HG03039 (cell line): ENCODE data around the gene YTHDC1.

ENCODE experiments used
- ATAC-seq: cut with Tn5 transposase; IDR thresholded peaks from one replicate; pipeline ENCODE4 v1.9.1; 2021; ENCODE audit warnings: mild to moderate bottlenecking, moderate library complexity; ENCODE audit not compliant: unreplicated experiment

Gene YTHDC1

GRCh38 chr4:68359508-68359907, 9.6 kb upstream of the YTHDC1 start:
- peak; percentile 82 for ATAC-seq

DNA sequence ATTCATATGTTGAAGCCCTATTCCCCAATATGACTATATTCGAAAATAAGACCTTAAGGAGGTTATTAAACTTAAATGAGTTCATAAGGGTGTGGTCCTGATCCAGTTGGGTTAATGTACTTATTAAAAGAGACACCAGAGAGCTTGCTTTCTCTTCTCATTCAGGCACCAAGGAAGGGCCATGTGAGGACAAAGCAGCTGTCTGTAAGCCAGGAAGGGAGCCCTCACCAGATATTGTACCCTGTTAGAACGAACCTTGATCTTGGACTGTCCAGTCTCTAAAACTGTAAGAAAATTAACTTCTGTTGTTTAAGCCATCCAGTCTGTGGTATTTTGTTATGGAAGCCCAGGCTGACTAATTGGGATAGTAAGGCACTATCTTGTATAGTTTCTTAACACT, 9.1 kb upstream of the YTHDC1 start:
- ATAC-seq: no peak

GRCh38 chr4:68352791-68353190, 2.9 kb upstream of the YTHDC1 start:
- no peak for ATAC-seq

DNA sequence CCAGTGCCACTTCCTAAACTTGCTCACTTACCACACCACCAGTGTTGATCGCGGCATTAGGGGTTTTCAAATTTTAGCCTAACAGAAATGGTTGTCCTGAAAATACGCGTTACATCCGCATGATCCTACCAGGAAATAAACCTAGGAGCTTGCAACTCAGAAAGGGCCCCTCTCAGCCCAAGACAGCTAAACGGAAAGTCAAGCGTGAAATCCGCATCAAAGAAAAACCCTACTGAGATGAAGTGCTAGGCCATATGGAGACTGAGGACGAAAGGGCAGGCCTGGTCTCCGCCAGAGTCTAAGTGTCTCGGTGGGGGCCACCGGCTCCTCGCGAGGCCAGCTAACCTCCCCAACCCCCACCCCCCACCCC, 626 bp downstream of the YTHDC1 start:
- ATAC-seq: peak; percentile 8

DNA sequence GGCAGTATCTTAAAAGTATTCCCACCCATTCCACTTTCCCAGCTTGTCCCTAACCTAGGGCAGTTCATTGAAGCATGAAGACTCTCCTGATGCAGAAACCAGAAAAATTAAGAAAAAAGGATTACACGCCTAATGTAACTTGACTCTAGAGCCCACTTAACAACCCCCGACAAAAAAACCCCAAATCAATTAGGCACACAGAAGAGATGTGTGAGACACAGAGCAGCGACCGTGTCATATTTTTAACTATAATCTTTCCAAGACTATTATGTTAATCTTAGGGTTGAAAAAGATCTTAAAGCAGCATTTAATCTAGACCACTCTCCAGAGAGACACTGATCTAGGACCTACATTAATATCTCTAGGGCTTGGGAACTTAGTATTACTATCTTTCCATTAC, 1.3 kb downstream of the YTHDC1 start:
- ATAC-seq: no peak

GRCh38 chr4:68347845-68348244, 2.0 kb downstream of the YTHDC1 start:
- no peak for ATAC-seq

GRCh38 chr4:68346461-68346860, 3.4 kb downstream of the YTHDC1 start:
- no peak for ATAC-seq

GRCh38 chr4:68344785-68345184, 5.1 kb downstream of the YTHDC1 start:
- no peak for ATAC-seq

GRCh38 chr4:68344049-68344448, 5.8 kb downstream of the YTHDC1 start:
- ATAC-seq: no peak

- ATAC-seq: no peak
Measured at GRCh38 chr4:68342134-68342533, 7.8 kb downstream of the YTHDC1 start.

- ATAC-seq: no peak
Measured at GRCh38 chr4:68338625-68339024, 11.3 kb downstream of the YTHDC1 start.

DNA sequence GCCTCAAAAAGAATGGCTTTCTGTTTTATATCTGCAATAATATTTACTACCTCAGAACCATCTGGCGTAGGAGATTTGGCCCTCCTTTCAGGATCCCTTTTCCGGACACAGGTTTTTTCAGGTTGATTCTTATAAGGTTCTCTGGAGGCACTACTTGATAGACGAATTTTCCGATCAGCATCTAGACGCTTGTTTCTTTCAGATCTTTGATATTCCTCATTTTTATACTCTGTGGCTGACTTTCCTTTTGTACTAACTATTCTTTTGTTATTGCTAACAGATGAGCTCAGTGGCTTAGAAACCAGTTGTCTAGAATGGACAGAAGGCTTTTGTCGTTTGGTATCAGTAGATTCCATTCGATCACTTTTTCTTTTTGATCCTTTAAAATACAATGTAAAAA, 12.4 kb downstream of the YTHDC1 start:
- no peak for ATAC-seq

DNA sequence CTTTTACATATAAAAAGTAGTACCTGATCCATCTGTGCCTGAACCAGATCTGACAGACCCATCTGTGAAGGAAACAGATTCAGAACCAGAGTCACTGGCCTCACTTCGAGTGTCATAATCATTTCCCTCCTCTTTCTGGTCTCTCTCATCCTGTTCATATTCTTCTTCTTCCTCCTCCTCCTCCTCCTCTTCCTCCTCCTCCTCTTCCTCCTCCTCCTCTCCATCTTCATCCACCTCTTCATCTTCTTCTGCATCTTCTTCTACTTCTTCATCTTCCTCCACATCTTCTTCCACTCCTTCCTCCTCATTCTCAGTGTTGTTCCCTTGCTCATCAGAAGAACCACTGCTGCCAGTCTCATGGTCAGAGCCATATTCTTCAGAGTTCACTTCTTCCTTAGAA, 12.9 kb downstream of the YTHDC1 start:
- no peak for ATAC-seq

- ATAC-seq: no peak
Measured at GRCh38 chr4:68336530-68336929, 13.4 kb downstream of the YTHDC1 start.

GRCh38 chr4:68326141-68326540, 23.7 kb downstream of the YTHDC1 start:
- no peak for ATAC-seq

- ATAC-seq: no peak
Measured at GRCh38 chr4:68324519-68325262, 25.2 kb downstream of the YTHDC1 start.

GRCh38 chr4:68319040-68319439, 30.9 kb downstream of the YTHDC1 start:
- ATAC-seq: no peak

GRCh38 chr4:68316193-68316969, 33.5 kb downstream of the YTHDC1 start:
- no peak for ATAC-seq

DNA sequence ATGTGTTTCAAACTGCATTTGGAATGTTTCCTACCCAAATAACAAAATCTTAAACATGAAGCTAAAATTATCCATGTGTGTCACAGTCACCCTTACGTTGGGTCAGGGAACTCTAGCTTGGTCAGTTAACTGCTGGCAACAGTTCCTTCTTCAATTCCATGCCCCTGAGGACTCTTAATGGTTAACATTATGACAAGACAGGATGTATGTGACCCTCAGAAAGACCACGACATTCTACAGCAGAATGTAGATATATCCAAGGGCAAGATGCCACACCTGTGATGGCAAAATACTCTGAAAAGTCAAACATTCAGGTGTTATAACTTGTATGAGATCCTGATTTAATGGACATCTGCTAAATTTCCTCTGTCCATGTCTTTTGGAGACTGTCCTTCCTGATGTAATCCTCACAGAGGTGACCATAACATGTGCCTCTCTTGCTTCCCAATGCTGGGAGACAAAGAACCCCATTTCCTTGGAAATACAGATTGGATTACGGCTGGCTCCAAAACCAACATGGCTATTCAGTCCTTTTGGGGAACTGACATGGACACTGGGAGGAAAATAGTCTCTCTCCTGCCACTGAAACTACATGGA, 39.1 kb downstream of the YTHDC1 start:
- ATAC-seq: no peak

DNA sequence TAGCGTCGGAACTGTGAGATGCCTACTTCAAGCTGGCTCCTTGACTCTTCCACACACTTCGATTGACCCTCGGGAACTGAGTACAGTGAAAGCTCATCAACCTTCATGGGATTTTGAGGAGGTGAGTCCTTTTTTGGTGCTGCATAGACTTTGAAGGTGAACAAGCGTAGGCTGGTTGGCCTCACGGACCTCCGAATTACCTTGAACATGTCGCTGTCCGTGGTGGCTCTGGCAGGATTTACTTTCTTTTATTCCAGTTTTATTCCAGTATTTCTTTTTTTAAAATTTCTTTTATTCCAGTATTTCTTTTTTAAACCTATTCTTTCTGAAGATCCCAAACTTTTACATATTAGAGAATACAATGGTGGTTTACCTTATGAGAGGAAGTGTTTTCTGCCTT, 45.2 kb downstream of the YTHDC1 start:
- no peak for ATAC-seq

GRCh38 chr4:68299492-68300457, 50.1 kb downstream of the YTHDC1 start:
- no peak for ATAC-seq
